ENCODE data around the gene NLGN1.

NLGN1 gene

DNA sequence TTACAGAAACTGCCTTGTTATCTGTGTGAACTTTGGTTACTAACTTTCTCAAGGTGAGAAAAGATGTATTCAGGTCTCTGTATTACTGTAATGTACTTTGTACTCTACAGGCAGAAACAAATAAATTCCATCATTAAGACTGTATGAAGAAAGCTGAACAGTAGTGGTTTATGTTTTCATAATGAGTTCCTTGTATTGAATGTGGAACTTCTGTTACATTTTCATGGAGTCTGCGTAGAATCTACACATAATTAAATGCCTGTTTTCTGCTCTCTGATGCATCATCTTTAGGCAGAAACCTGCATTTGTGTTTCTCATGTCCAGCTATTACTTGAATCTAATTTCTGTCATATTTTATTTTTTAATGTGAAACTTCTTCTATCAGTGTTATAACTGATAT, 302.8 kb downstream of the NLGN1 start:
- H3K27ac ChIP-seq, result no peak overlapping the region

DNA sequence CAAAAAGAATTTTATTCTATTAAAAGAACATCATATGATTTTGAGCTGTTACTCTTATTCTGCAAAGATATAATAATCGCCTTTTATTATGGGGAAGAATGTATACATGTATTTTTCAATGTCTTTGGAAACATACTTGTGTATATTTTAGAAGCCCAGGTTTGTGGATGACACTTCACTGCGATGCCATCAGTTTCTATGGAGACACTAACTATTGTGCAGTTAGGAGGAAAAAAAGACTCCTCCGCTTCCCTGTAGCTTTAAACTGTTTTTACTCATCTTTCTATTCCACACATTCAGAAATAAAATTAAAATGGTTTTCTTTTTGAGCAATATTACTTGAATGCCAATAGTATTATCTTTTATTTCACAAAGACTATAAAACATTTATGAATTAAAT, 305.0 kb downstream of the NLGN1 start:
- H3K27ac ChIP-seq, result no peak overlapping the region
- TF ChIP-seq ZFX (IDR thresholded peaks at IDR 0.05; ENCODE audit: borderline replicate concordance), result no peak
- TF ChIP-seq, protein P1, sequence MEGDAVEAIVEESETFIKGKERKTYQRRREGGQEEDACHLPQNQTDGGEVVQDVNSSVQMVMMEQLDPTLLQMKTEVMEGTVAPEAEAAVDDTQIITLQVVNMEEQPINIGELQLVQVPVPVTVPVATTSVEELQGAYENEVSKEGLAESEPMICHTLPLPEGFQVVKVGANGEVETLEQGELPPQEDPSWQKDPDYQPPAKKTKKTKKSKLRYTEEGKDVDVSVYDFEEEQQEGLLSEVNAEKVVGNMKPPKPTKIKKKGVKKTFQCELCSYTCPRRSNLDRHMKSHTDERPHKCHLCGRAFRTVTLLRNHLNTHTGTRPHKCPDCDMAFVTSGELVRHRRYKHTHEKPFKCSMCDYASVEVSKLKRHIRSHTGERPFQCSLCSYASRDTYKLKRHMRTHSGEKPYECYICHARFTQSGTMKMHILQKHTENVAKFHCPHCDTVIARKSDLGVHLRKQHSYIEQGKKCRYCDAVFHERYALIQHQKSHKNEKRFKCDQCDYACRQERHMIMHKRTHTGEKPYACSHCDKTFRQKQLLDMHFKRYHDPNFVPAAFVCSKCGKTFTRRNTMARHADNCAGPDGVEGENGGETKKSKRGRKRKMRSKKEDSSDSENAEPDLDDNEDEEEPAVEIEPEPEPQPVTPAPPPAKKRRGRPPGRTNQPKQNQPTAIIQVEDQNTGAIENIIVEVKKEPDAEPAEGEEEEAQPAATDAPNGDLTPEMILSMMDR (IDR thresholded peaks at IDR 0.05), result no peak

More for the DNA sequence above, 302.8 kb downstream of the NLGN1 start:
- TF ChIP-seq ZFX (IDR thresholded peaks at IDR 0.05; ENCODE audit: borderline replicate concordance), result no peak
- TF ChIP-seq, protein P1 (IDR thresholded peaks at IDR 0.05), result no peak

DNA sequence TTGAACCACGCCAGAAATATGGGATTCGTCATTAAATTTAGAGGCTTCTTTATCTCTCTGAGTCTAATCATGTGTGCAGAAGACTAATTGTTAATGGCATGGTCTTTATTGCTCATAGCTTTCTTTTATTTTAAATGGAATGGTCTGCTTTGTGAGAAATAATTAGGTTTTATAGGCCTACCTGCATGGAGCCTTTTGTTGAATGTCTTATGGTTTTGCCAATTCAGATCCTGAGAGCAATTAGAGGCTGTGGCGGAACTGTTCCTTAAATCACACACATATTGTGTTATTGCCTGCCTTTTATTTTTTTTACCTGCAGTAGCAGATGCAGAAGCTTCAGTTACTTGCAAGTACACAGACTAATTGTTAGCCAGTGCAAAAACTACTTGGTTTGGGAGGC, 306.2 kb downstream of the NLGN1 start:
- no peak overlapping the region for H3K27ac ChIP-seq
- no peak for TF ChIP-seq ZFX (IDR thresholded peaks at IDR 0.05; ENCODE audit: borderline replicate concordance)
- TF ChIP-seq, protein P1 (IDR thresholded peaks at IDR 0.05), result no peak

DNA sequence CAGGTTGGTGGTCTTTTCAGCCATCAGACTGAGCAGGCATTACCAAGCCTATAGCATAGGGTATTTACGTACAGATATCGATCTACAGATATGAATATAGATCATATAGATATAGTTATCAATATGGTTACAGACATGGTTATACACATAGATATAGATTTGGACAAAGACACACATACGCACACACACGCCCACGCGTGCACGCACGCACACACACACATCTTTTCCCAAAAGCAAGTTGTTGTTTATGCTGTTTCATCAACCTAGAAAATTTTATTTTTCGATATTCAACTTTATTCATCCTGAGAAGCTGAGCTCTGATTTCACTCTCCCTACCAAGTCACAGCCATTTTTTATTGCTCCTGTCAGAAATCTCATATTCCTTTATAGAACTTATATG, 309.1 kb downstream of the NLGN1 start:
- TF ChIP-seq, protein P1 (IDR thresholded peaks at IDR 0.05), result no peak
- H3K27ac ChIP-seq, result no peak overlapping the region

DNA sequence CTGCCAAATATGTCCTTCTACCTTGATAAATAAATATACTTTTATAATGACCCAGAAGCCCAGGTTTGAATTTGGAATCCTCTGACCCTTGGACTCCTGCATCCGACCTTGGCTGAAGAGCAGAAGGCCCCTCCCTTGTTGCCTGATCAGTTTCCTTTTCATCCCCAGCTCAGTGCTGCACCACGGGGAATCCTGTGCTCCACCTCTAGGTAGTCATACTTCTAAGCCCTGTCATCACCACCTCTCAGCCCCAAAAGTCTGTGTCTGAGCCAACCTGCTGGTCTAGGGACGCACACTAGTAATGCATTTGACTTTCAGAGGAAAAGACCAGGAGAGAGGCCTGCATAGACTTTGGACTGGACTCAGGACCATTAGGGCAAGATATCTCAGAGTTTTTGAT, 310.6 kb downstream of the NLGN1 start:
- no peak for TF ChIP-seq ZFX (IDR thresholded peaks at IDR 0.05; ENCODE audit: borderline replicate concordance)
- TF ChIP-seq, protein P1 (IDR thresholded peaks at IDR 0.05), result no peak

DNA sequence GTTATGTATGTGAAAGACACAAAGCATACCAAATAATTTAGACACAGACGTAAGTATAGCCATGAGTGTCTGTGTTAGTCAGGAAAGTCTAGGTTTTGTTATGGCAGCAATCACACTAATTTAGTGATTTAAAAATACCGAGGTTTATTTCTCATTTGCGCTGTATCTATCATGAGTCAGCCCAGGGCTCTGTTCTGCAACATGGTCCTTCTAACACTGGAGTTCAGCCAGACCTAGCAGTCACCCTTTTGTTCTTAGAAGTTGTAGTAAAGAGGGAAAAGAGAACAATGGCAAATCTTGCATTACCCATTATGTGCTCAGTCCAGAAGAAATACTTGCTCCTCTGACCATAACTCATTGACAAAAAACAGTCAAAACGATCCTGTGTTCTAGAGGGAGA, 311.5 kb downstream of the NLGN1 start:
- TF ChIP-seq, protein P1 (IDR thresholded peaks at IDR 0.05), result no peak
- no peak for TF ChIP-seq ZFX (IDR thresholded peaks at IDR 0.05; ENCODE audit: borderline replicate concordance)
- H3K27ac ChIP-seq, result no peak overlapping the region

More for the DNA sequence above, 310.6 kb downstream of the NLGN1 start:
- no peak overlapping the region for H3K27ac ChIP-seq

DNA sequence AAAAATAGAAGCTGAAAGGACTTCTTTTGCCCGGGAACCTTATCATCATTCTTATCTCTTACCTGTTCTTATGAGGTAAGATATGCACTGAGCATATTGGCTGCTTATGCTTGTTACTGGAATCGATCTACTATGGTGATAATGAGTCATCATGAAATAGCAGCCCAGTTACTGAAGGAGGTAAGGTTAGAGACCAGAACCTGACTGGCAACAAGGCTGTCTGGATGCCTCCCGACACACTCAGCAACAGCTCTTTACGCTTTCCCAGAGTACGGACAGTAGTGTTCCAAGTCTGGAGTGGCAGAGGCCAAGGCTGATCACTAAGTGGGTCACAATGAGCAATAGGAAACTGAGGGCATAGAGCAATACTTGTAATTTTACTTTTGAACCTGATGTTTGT, 314.1 kb downstream of the NLGN1 start:
- peak overlapping the region; percentile 58 for H3K27ac ChIP-seq
- TF ChIP-seq ZFX (IDR thresholded peaks at IDR 0.05; ENCODE audit: borderline replicate concordance), result no peak
- TF ChIP-seq, protein P1 (IDR thresholded peaks at IDR 0.05), result no peak
